GM12878 (cell line): ENCODE results near the gene SMCO4. TPM values are rescaled to one million over a fixed set of nuclear protein-coding genes. Genes with fewer than 3 reads are reported as not detected.

Experiments used
- ATAC-seq: fragments of 200-7000 bp; cut with Tn5 transposase; 3 replicates; pipeline ENCODE4 v1.9.1; 2020; ENCODE audit warnings: mild to moderate bottlenecking, moderate library complexity
- BruUV-seq: library from RNA; stranded (reverse); fragments of 400-500 nt; replicated peaks from 2 replicates; lab custom pipeline; 2021; lab: Mats Ljungman, UMichigan
- CTCF ChIA-PET: fragments of 300-600 bp; sonication (Branson Sonifier 250); formaldehyde crosslinking; extraction: SDS; loops from one replicate; lab custom pipeline; 2021; ENCODE audit warnings: inconsistent platforms; lab: Yijun Ruan, JAX
- POLR2A ChIA-PET: fragments of 350-600 bp; formaldehyde crosslinking; extraction: SDS; loops from one replicate; lab custom pipeline; 2021; ENCODE audit warnings: inconsistent platforms; lab: Charles Lee
- RAD21 ChIA-PET: fragments of 300-600 bp; sonication (Branson Sonifier 250); formaldehyde crosslinking; loops from one replicate; lab custom pipeline; 2023; ENCODE audit warnings: antibody characterized with exemption; ENCODE audit not compliant: unreplicated experiment; lab: Charles Lee
- SMC1A ChIA-PET: fragments of 300-600 bp; sonication (Branson Sonifier 250); formaldehyde crosslinking; loops from one replicate; lab custom pipeline; 2023; ENCODE audit not compliant: unreplicated experiment, uncharacterized antibody; lab: Charles Lee
- DNase-seq: peaks from one replicate; pipeline ENCODE4 v3.0.0-alpha.2; 2011; ENCODE audit warnings: low read depth, low spot score
- FAIRE-seq: peaks from 3 replicates; lab custom pipeline; 2011; peaks lifted over from hg19 to GRCh38; lab: Jason Lieb, UNC
- H2AFZ ChIP-seq: 2 replicates; pipeline ENCODE4 v1.6.0; 2011; ENCODE audit warnings: low read depth, low read length, control low read depth; ENCODE audit not compliant: control insufficient read depth
- H3K27ac ChIP-seq: 2 replicates; pipeline ENCODE4 v1.5.1; 2011; ENCODE audit warnings: control low read depth; ENCODE audit not compliant: control insufficient read depth, insufficient read depth
- H3K27me3 ChIP-seq, 2 experiments: replicated peaks in 1 of 2; 2 replicates each; pipeline versions ENCODE4 v1.6.0 to v1.6.1; 2011; ENCODE audit warnings: low read length in 1 of 2; ENCODE audit not compliant: control insufficient read depth in 2 of 2, insufficient read depth in 2 of 2
- H3K36me3 ChIP-seq, 2 experiments: 2 replicates each; pipeline ENCODE4 v1.5.1; 2011; ENCODE audit warnings: low read length in 1 of 2; ENCODE audit not compliant: control insufficient read depth in 2 of 2, insufficient read depth in 2 of 2
- H3K4me1 ChIP-seq: 2 replicates; pipeline ENCODE4 v1.6.1; 2011; ENCODE audit warnings: mild to moderate bottlenecking, low read length, moderate library complexity, mixed read lengths; ENCODE audit not compliant: control insufficient read depth, insufficient read depth
- H3K4me2 ChIP-seq: 2 replicates; pipeline ENCODE4 v1.6.0; 2011; ENCODE audit warnings: control low read depth; ENCODE audit not compliant: control insufficient read depth, insufficient read depth
- H3K4me3 ChIP-seq: fragments of 200-600 bp; sonication (generic); 2 replicates; pipeline ENCODE4 v1.5.1; 2016
- H3K79me2 ChIP-seq: 2 replicates; pipeline ENCODE4 v1.6.0; 2011; ENCODE audit warnings: low read length; ENCODE audit not compliant: control insufficient read depth, insufficient read depth
- H3K9ac ChIP-seq: 2 replicates; pipeline ENCODE4 v1.8.0; 2011; ENCODE audit warnings: low read length, control low read depth, mixed read lengths; ENCODE audit not compliant: control insufficient read depth, insufficient read depth
- H3K9me3 ChIP-seq: replicated peaks from 3 replicates; pipeline ENCODE4 v1.5.1; 2011; ENCODE audit warnings: mild to moderate bottlenecking, low read length; ENCODE audit not compliant: control insufficient read depth, insufficient read depth
- H4K20me1 ChIP-seq: 2 replicates; pipeline ENCODE4 v1.6.0; 2011; ENCODE audit not compliant: control insufficient read depth, insufficient read depth
- IKZF1 ChIP-seq: fragments of 450-650 bp; conservative IDR thresholded peaks from 2 replicates; pipeline ENCODE4 v1.6.1; 2017; ENCODE audit warnings: antibody characterized with exemption, mild to moderate bottlenecking
- LARP7 ChIP-seq: fragments of 450-650 bp; IDR thresholded peaks from 2 replicates; pipeline ENCODE4 v1.6.1; 2017; ENCODE audit warnings: mild to moderate bottlenecking
- NRF1 ChIP-seq: conservative IDR thresholded peaks from 2 replicates; pipeline ENCODE4 v1.6.1; 2011; ENCODE audit warnings: mild to moderate bottlenecking, low read depth, low read length, improper control_type of control experiment
- SMARCA5 ChIP-seq: fragments of 450-650 bp; IDR thresholded peaks from 2 replicates; pipeline ENCODE4 v1.6.1; 2017; ENCODE audit warnings: mild to moderate bottlenecking
- TCF12 ChIP-seq: IDR thresholded peaks from 2 replicates; pipeline ENCODE4 v1.6.1; 2011; ENCODE audit warnings: low read depth, mild to moderate bottlenecking, low read length
- WGBS: methylation state at CpG from one replicate; pipeline ENCODE4 v1.1.6; 2016; ENCODE audit warnings: low lambda C conversion rate; ENCODE audit not compliant: insufficient replicate concordance, insufficient coverage; ENCODE audit errors: missing lambda C conversion rate; 5-methylcytosine and 5-hydroxymethylcytosine counted together
- in situ Hi-C: fragments of 300-500 bp; cut with MboI; formaldehyde crosslinking; loops from 9 replicates; pipeline ENCODE4 v1.14.3; 2018; ENCODE audit warnings: mixed read lengths
- intact Hi-C: fragments of 100-400 bp; cut with micrococcal nuclease; formaldehyde crosslinking; loops from one replicate; pipeline ENCODE4 v1.14.2; 2022; ENCODE audit not compliant: unreplicated experiment
- polyA plus RNA-seq, 11 experiments: library from polyadenylated mRNA; depleted of rRNA in 4 of 11; unstranded in 6 of 11; stranded (reverse) in 5 of 11; fragments of >200 nt; fragmentation: Nextera tagmentation in 4 of 11; fragmentation: Illumina TruSeq in 1 of 11; extraction: Ambion mirVana in 4 of 11; extraction: Trizol in 1 of 11; gene quantifications; 1 replicate in 1 of 11; 2 replicates in 10 of 11; pipeline versions ENCODE4 v1.2.1 to v1.2.3, GENCODE V29; 2011 to 2016; ENCODE audit warnings: inconsistent platforms in 2 of 11, missing spikeins in 2 of 11, low read depth in 1 of 11
- total RNA-seq, 4 experiments: library from RNA; depleted of rRNA in 3 of 4; stranded (reverse); fragments of >200 nt in 3 of 4; fragmentation: Illumina TruSeq in 1 of 4; extraction: Trizol in 1 of 4; gene quantifications; 2 replicates each; pipeline versions ENCODE4 v1.2.1 to v1.2.3, GENCODE V29; 2013 to 2021
- TF ChIP-seq, protein P1 (sequence below): fragments of 450-650 bp; IDR thresholded peaks from 2 replicates; pipeline ENCODE4 v1.6.1; 2016; ENCODE audit warnings: mild to moderate bottlenecking

The SMCO4 gene
- total and polyA plus RNA-seq, 10 of the 15 experiments (the other 5 are each of a cell fraction or from before 2014, with no cell fraction given) = 3.6 to 59.9 (median 27.9) TPM

DNA sequence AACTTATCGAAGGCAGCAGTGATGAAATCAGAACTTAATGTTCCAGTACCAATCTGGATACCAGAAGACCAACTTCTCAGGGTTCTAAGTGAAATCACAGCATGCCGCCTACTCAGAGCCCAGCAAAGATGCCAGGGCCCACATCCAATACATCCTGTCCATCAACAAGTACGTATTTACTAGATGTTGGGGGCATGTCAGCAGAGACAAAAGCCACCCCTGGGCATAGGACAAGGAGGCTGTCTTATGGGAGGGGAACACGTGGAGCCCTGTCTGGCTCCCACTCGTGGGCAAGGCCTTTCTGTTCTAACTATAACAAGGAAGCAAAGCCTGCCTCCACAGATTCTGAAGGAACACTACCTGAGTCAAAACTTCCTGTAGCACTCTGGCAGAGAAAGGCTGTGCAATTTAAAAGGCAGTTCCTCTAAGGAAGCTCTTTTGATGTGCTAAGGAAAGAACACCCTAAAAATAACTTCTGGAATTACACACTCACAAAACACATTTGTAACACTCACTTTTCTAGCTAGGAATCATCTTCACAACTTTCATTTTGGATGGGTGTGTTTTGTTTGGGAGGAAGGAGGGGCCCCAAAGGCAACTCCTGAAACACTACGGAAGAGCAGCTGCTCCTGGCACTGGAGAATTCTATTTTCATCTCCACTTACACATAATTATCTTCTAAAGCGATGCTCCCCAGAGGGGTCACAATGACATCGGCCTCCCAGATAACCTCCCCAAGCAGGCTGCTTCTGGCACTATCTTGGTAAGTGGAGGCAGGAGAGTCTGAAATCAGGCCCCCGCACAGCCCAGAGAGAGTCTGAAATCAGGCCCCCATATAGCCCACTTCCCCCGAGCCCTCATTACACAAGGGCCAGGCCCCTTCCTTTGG is 14.2 kb downstream of the SMCO4 start:
- ChIA-PET SMC1A (interaction anchor here (6.5 to 20.1 kb wide), 2 partner anchors 12 to 16 kb away, joined by 95 to 256 read pairs; partner anchors contain the start of gene SMCO4), CTCF (interaction anchor here (0.8 to 2.3 kb wide), 2 partner anchors 10 to 13 kb away, joined by 3 to 9 read pairs; no protein-coding TSS in a partner anchor), POLR2A (interaction anchor here (1.4 to 12.8 kb wide), 3 partner anchors 8 to 21 kb away, joined by 3 to 191 read pairs (median 95); partner anchors contain the start of gene SMCO4), RAD21 (interaction anchor here (2.9 to 15.4 kb wide), 3 partner anchors 2 to 17 kb away, joined by 13 to 299 read pairs (median 299); partner anchors contain the start of gene SMCO4)
- Histone ChIP-seq H3K9me3 (no peaks in the 10 kb centered on the region), H3K27me3 (no peaks in the 10 kb centered on the region), H3K9ac (peak overlapping the region; percentile 30; the same call in 1 of the 2 replicates), H3K4me1 (peaks cover 73% of the 10 kb centered on the region), H3K4me3 (peak overlapping the region; percentile 35; the same call in 1 of the 2 replicates), H3K79me2 (peaks cover 84% of the 10 kb centered on the region), H3K27ac (peak overlapping the region; percentile 59), H3K36me3 (no peaks in the 10 kb centered on the region), H4K20me1 (no peaks in the 10 kb centered on the region), H3K4me2 (peak overlapping the region; percentile 61), H2AFZ (no peak overlapping the region)
- TF ChIP-seq LARP7 (no peak), IKZF1 (peak; percentile 27; the same call in 1 of the 2 replicates), TCF12 (no peak), SMARCA5 (no peak), NRF1 (no peak)
- TF ChIP-seq, protein P1, sequence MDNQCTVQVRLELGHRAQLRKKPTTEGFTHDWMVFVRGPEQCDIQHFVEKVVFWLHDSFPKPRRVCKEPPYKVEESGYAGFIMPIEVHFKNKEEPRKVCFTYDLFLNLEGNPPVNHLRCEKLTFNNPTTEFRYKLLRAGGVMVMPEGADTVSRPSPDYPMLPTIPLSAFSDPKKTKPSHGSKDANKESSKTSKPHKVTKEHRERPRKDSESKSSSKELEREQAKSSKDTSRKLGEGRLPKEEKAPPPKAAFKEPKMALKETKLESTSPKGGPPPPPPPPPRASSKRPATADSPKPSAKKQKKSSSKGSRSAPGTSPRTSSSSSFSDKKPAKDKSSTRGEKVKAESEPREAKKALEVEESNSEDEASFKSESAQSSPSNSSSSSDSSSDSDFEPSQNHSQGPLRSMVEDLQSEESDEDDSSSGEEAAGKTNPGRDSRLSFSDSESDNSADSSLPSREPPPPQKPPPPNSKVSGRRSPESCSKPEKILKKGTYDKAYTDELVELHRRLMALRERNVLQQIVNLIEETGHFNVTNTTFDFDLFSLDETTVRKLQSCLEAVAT = 0 out of 2 replicates have a peak, but pooled peaks have one; percentile 35
- DNase-seq = no peak
- BruUV-seq = no TSS peak
- in situ Hi-C loops (no loop called here), intact Hi-C loops (loop anchor here (10.0 kb wide), 1 partner anchor 1726 kb away; no protein-coding TSS in a partner anchor)
- 75% methylated on average over 10 of the region's 10 CpGs for whole genome bisulfite sequencing
- FAIRE-seq = no peak
- ATAC-seq = no peak
